K562 (cell line): ENCODE results near the gene SPTLC1.

Experiments used
- CBX3 ChIP-seq, 2 experiments: IDR thresholded peaks; 1 replicate in 1 of 2; 2 replicates in 1 of 2; pipeline ENCODE4 v1.6.1; 2012; ENCODE audit warnings: inconsistent platforms in 2 of 2, low read length in 2 of 2, borderline replicate concordance in 1 of 2, control low read depth in 1 of 2
- ELF4 ChIP-seq: fragments of 450-650 bp; formaldehyde crosslinking; IDR thresholded peaks from 2 replicates; pipeline ENCODE4 v1.4.0; 2022; ENCODE audit warnings: missing genetic modification characterization
- TF ChIP-seq, protein P1 (sequence below), 2 experiments: fragments of 450-650 bp in 1 of 2; sonication (generic) in 1 of 2; formaldehyde crosslinking; conservative IDR thresholded peaks; 2 replicates each; pipeline versions ENCODE4 v1.4.0 to v1.8.1; 2020 to 2022; ENCODE audit warnings: mild to moderate bottlenecking in 1 of 2, missing genetic modification reagents in 1 of 2

DNA sequence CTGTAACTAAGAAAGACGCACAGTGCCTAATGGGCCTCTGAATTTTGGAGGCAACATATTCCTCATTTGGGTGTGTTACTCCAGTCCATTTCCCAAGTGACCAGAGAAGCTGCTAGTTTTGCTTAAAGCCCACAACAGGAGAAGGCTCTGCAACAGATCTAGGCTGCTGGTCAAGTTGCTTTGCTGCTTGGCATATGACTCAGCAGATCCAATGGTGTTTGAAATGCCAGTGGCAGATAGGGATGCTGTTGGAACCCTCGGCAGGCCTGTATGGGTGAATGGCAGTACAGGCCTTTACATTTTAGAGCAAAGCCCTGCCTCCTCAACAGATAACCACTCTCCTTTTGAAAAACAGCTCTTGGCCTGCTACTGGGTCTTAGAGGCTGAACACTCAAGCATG lies 129.0 kb downstream of the SPTLC1 start:
- TF ChIP-seq CBX3 (IDR thresholded peaks at IDR 0.05; ENCODE audit: borderline replicate concordance in 1 of 2, low read length in 2 of 2) (no peak), ELF4 (CRISPR knock-in tag) (no peak)
- TF ChIP-seq, protein P1, sequence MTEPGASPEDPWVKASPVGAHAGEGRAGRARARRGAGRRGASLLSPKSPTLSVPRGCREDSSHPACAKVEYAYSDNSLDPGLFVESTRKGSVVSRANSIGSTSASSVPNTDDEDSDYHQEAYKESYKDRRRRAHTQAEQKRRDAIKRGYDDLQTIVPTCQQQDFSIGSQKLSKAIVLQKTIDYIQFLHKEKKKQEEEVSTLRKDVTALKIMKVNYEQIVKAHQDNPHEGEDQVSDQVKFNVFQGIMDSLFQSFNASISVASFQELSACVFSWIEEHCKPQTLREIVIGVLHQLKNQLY (CRISPR knock-in tag; conservative IDR thresholded peaks at IDR 0.05), result no peak
